AG09319 (cell line): Measurements from ENCODE around the gene PIKFYVE.

ENCODE experiments used
- DNase-seq: peaks from one replicate; pipeline ENCODE4 v3.0.0-alpha.2; 2010; ENCODE audit warnings: low read depth; ENCODE audit errors: extremely low read depth
- TF ChIP-seq, protein P1 (sequence below): IDR thresholded peaks from 2 replicates; pipeline ENCODE4 v1.5.1; 2011; ENCODE audit warnings: low read depth, mild to moderate bottlenecking, inconsistent platforms, low read length, moderate library complexity

The PIKFYVE gene

DNA sequence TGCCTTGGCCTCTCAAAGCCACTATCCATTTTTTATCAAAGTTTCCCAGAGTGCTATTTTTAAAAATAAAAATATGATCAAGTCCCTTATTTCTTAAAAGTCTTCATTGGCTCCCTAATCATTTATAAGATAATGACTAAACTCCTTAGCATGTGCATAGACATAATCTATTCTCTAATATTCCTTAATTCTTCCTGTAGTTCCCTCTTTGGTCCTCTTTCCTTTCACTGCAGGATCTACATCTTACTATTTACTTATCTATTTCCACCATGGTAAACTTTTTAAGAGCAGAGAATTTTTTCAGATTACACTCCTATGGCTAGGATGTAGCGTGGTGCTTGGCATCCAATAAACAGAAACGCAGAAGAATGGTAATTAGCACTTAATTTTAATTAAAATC lies 30.2 kb upstream of the PIKFYVE start:
- no peak for DNase-seq

DNA sequence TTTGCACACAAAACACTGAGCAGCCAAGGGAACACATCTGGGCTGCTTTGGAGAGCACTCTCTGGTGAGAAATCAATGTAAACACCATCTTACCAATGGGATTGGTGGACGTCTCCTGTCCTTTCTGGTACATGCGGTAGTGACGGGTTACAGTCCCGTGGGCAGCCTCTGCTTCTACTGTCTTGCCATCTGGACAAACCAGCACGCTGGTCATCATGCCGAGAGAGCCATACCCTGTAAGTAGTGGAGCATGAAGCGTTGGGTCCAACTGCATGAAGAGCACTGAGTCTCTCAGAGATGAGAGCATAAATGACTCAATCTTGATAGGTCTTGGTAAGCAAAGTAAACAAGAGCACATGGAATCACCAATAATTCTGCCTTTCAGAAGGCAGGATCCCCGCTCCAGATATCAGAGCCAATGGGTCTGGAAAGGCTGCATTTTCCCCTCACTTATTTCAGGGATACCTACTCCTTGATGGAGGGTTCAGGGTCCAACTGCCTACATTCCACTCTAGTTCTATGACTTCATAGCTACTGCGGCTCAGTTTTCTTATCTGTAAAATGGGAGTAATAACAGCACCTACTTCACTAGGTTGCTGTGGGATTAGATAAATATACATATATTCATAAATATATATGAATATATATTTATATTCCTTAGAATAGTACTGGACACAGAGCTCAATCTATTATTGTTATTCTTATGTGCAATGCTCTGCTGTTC lies 26.1 kb upstream of the PIKFYVE start:
- TF ChIP-seq, protein P1, sequence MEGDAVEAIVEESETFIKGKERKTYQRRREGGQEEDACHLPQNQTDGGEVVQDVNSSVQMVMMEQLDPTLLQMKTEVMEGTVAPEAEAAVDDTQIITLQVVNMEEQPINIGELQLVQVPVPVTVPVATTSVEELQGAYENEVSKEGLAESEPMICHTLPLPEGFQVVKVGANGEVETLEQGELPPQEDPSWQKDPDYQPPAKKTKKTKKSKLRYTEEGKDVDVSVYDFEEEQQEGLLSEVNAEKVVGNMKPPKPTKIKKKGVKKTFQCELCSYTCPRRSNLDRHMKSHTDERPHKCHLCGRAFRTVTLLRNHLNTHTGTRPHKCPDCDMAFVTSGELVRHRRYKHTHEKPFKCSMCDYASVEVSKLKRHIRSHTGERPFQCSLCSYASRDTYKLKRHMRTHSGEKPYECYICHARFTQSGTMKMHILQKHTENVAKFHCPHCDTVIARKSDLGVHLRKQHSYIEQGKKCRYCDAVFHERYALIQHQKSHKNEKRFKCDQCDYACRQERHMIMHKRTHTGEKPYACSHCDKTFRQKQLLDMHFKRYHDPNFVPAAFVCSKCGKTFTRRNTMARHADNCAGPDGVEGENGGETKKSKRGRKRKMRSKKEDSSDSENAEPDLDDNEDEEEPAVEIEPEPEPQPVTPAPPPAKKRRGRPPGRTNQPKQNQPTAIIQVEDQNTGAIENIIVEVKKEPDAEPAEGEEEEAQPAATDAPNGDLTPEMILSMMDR: no peak

More for the DNA sequence above, 30.2 kb upstream of the PIKFYVE start:
- TF ChIP-seq, protein P1: no peak

DNA sequence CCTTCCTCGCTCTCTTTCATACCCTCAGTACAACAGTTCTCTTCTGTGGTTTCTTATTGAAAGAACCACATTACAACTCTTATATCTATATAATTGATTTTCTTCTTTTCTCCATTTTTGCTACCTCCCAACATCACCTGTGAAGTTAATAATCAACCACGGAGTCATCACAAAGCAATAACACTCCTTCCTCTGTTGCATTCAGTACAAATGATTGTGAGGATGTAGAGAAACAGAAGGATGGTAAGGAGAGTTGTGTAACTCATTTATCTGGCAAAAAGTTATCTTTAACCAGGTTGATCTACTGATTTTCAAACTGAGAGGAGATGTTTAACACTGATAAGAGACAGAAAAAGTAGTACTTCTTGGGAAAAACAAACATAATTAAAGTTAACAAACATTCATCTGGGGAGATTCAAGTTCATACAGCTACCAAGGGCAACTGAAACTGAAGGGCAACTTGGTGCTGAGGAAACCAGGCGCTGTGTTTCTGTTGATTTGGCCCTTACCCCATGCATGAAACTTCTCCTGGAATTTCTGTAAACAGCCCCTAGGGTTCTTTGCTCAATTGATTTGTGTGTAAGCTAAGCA lies 25.3 kb upstream of the PIKFYVE start:
- TF ChIP-seq, protein P1: no peak
- no peak for DNase-seq

More for the DNA sequence above, 26.1 kb upstream of the PIKFYVE start:
- DNase-seq: no peak

DNA sequence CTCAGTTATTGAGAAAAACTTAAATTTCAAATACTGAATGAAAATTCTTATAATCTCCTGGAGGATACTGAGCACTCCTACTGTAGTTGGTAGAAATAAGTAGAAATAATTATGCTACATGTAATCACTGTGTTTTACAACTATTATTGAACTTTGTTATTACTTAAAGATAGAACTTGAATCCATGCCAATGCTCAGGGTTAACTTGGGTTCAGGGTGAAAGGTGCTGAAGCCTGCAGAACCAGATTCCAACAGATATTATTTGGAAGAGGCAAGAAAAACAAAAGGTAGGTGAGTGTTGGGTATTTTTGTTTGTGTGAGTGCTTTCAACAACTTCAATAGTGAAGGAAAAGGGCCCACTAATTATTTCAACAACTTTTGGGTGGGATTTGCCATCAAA lies 21.6 kb upstream of the PIKFYVE start:
- DNase-seq: no peak
- TF ChIP-seq, protein P1: no peak

DNA sequence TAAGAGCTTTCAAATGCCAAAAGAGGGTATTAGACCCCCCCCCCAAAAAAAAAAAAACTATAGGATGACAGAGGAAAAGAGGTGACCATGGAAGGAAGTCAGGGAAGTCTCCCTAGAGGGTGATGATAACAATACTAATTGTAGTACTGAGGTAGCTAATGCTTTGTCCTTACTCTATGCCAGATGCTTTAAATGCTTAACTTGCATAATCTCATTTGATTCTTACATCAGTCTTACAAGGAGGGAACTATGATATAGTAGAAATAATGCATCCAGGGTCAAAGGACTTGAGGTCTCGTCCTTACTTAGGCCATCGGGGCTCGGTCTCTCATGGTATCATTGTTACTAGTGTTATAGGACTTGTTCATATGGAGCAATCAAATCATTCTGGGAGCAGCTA lies 20.3 kb upstream of the PIKFYVE start:
- TF ChIP-seq, protein P1: no peak
- DNase-seq: no peak

DNA sequence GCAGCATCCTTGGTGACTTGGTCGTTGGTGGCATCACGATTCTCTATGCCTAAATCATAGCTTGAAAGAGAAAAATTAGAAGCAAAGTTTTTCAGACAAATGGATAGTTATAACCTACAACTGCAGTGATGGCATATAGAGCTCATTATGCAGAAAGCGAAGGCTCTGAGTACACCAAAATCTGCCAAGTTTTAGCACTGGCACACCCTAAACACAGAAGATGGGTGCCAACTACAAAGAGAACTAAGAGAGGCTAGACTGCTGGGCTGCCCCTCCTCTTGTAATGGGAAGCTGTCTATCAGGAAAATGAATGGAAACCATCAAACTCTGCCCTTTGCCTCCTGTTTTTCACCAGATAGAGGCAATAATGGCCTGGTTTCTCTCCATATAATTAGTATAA lies 17.5 kb upstream of the PIKFYVE start:
- DNase-seq: no peak
- TF ChIP-seq, protein P1: no peak

DNA sequence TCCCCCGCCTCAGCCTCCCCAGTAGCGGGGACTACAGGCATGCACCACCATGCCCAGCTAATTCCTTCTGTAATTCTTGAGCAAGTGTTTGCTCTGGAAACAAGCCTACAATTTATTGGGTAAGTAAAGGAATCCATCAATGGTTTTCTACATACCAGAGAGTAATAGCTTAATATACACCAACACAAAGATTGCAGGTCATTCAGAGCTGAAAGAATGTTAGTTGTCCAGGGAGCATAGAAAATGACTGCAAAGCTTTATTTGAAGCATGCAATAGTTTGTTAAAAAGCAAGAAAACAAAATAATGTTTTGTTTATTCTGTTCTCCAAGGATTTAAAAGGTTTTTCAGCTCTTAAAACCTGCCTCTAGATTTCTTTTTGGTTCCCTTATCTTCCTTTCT lies 16.8 kb upstream of the PIKFYVE start:
- TF ChIP-seq, protein P1: no peak
- DNase-seq: no peak
